Liver (tissue), 9 donors: ENCODE data around the gene AREG. TPM values are rescaled to one million over a fixed set of nuclear protein-coding genes. Genes with fewer than 3 reads are reported as not detected.

Experiments
- DNase-seq: peaks from one replicate; pipeline ENCODE4 v3.0.0-alpha.2; 2017; ENCODE audit warnings: low spot score
- H3K27ac ChIP-seq, 2 donors: one replicate each; pipeline ENCODE4 v1.7.0; 2013; ENCODE audit warnings: inconsistent platforms in 2 of 2, low read length in 2 of 2, control low read depth in 1 of 2, low read depth in 1 of 2, mild to moderate bottlenecking in 1 of 2
- H3K27me3 ChIP-seq, 4 donors: one replicate each; pipeline versions ENCODE4 v1.6.1 to v1.7.0; 2013; ENCODE audit warnings: low read length in 3 of 4, inconsistent platforms in 1 of 4, mild to moderate bottlenecking in 1 of 4, moderate library complexity in 1 of 4; ENCODE audit not compliant: control insufficient read depth in 4 of 4, insufficient read depth in 4 of 4
- H3K36me3 ChIP-seq, 4 donors: one replicate each; pipeline versions ENCODE4 v1.6.1 to v1.7.0; 2013; ENCODE audit warnings: low read length in 3 of 4, mild to moderate bottlenecking in 3 of 4, low read depth in 1 of 4, moderate library complexity in 1 of 4; ENCODE audit not compliant: control insufficient read depth in 4 of 4, insufficient read depth in 3 of 4
- H3K4me1 ChIP-seq, 4 donors: one replicate each; pipeline versions ENCODE4 v1.6.1 to v1.7.0; 2013; ENCODE audit warnings: low read length in 3 of 4, mild to moderate bottlenecking in 3 of 4, moderate library complexity in 1 of 4; ENCODE audit not compliant: control insufficient read depth in 4 of 4, insufficient read depth in 4 of 4
- H3K4me3 ChIP-seq, 3 donors: one replicate each; pipeline versions ENCODE4 v1.6.1 to v1.7.0; 2013; ENCODE audit warnings: low read length in 3 of 3, control low read depth in 1 of 3, low read depth in 1 of 3, mild to moderate bottlenecking in 1 of 3
- H3K9ac ChIP-seq, 2 donors: one replicate each; pipeline ENCODE4 v1.7.0; 2013; ENCODE audit warnings: low read length in 2 of 2, mild to moderate bottlenecking in 2 of 2, moderate library complexity in 2 of 2, control low read depth in 1 of 2, low read depth in 1 of 2
- H3K9me3 ChIP-seq, 4 donors: one replicate each; pipeline versions ENCODE4 v1.6.1 to v1.7.0; 2013; ENCODE audit warnings: low read length in 3 of 4; ENCODE audit not compliant: control insufficient read depth in 4 of 4
- ATF3 ChIP-seq: IDR thresholded peaks from 2 replicates; pipeline ENCODE4 v1.6.1; 2016; ENCODE audit warnings: antibody characterized with exemption
- EGR1 ChIP-seq, 2 donors: IDR thresholded peaks; 2 replicates each; pipeline ENCODE4 v1.6.1; 2016 to 2018; ENCODE audit warnings: antibody characterized with exemption in 2 of 2, low read depth in 2 of 2
- FOXA2 ChIP-seq: IDR thresholded peaks from 2 replicates; pipeline ENCODE4 v1.6.1; 2016; ENCODE audit warnings: antibody characterized with exemption
- GABPA ChIP-seq, 2 donors: IDR thresholded peaks in 1 of 2; conservative IDR thresholded peaks in 1 of 2; 2 replicates each; pipeline ENCODE4 v1.6.1; 2016; ENCODE audit warnings: antibody characterized with exemption in 2 of 2, mild to moderate bottlenecking in 1 of 2, moderate library complexity in 1 of 2
- HNF4A ChIP-seq, 2 donors: conservative IDR thresholded peaks; 2 replicates each; pipeline ENCODE4 v1.6.1; 2016; ENCODE audit warnings: antibody characterized with exemption in 2 of 2, mild to moderate bottlenecking in 2 of 2
- HNF4G ChIP-seq: IDR thresholded peaks from 2 replicates; pipeline ENCODE4 v1.6.1; 2016; ENCODE audit warnings: antibody characterized with exemption
- JUND ChIP-seq, 2 donors: IDR thresholded peaks; 2 replicates each; pipeline ENCODE4 v1.6.1; 2016; ENCODE audit warnings: antibody characterized with exemption in 2 of 2
- MAX ChIP-seq: IDR thresholded peaks from 2 replicates; pipeline ENCODE4 v1.6.1; 2016; ENCODE audit warnings: antibody characterized with exemption
- NR2F2 ChIP-seq: IDR thresholded peaks from 2 replicates; pipeline ENCODE4 v1.6.1; 2016; ENCODE audit warnings: antibody characterized with exemption
- RAD21 ChIP-seq, 2 donors: IDR thresholded peaks; 2 replicates each; pipeline ENCODE4 v1.6.1; 2016; ENCODE audit warnings: antibody characterized with exemption in 2 of 2, mild to moderate bottlenecking in 2 of 2
- REST ChIP-seq: IDR thresholded peaks from 2 replicates; pipeline ENCODE4 v1.6.1; 2016; ENCODE audit warnings: antibody characterized with exemption, mild to moderate bottlenecking
- SP1 ChIP-seq: IDR thresholded peaks from 2 replicates; pipeline ENCODE4 v1.6.1; 2018; ENCODE audit warnings: antibody characterized with exemption, mild to moderate bottlenecking
- TAF1 ChIP-seq: conservative IDR thresholded peaks from 2 replicates; pipeline ENCODE4 v1.6.1; 2016; ENCODE audit warnings: antibody characterized with exemption, mild to moderate bottlenecking
- YY1 ChIP-seq: IDR thresholded peaks from 2 replicates; pipeline ENCODE4 v1.6.1; 2016; ENCODE audit warnings: antibody characterized with exemption, mild to moderate bottlenecking
- ZBTB33 ChIP-seq: IDR thresholded peaks from 2 replicates; pipeline ENCODE4 v1.6.1; 2016; ENCODE audit warnings: antibody characterized with exemption
- WGBS: extraction: QIAGEN DNeasy Blood & Tissue Kit; methylation state at CpG from one replicate; pipeline ENCODE4 v1.1.7; 2013; 5-methylcytosine and 5-hydroxymethylcytosine counted together
- polyA plus RNA-seq, 2 donors: library from polyadenylated mRNA; stranded (reverse) in 1 of 2; unstranded in 1 of 2; fragments of 200-250 nt in 1 of 2; fragments of >200 nt in 1 of 2; fragmentation: Nextera tagmentation in 1 of 2; extraction: Ambion mirVana in 1 of 2; gene quantifications; one replicate each; pipeline versions ENCODE4 v1.2.1 to v1.2.3, GENCODE V29; 2013 to 2015
- total RNA-seq, 2 donors: library from RNA; depleted of rRNA; stranded (reverse); fragments of >200 nt; gene quantifications; one replicate each; pipeline ENCODE4 v1.2.3, GENCODE V29; 2014
- donor health status: healthy.
- donor health status: healthy.
- donor health status: healthy.
- donor health status: healthy.
- donor health status: healthy.

AREG gene
- total and polyA plus RNA-seq, 4 donors, result 0.06 to 0.71 TPM; not detected in 2

- Histone ChIP-seq H3K9me3 (no peaks in the 10 kb centered on the region), H3K27ac (no peak overlapping the region), H3K4me3 (no peak overlapping the region), H3K9ac (no peak overlapping the region), H3K4me1 (no peaks in the 10 kb centered on the region), H3K27me3 (no peaks in the 10 kb centered on the region), H3K36me3 (no peaks in the 10 kb centered on the region)
- no peak for DNase-seq
- TF ChIP-seq YY1 (no peak), FOXA2 (no peak), NR2F2 (no peak), SP1 (no peak), TAF1 (no peak), HNF4A (conservative IDR thresholded peaks at IDR 0.05) (no peak), ATF3 (no peak), HNF4G (no peak)
These were observed 31.7 kb upstream of the AREG start for GRCh38 chr4:74413265-74413664.

- H3K36me3 ChIP-seq, result no peaks in the 10 kb centered on the region
- H3K27ac ChIP-seq, result no peak overlapping the region
- H3K27me3 ChIP-seq, result no peaks in the 10 kb centered on the region
- no peaks in the 10 kb centered on the region for H3K9me3 ChIP-seq
- no peak for DNase-seq
- H3K4me3 ChIP-seq, result no peak overlapping the region
- no peak overlapping the region for H3K9ac ChIP-seq
- H3K4me1 ChIP-seq, result no peaks in the 10 kb centered on the region
- TF ChIP-seq FOXA2 (no peak), SP1 (no peak), MAX (no peak), RAD21 (IDR thresholded peaks at IDR 0.05) (no peak), GABPA (IDR thresholded peaks at IDR 0.05 in 1 of 2, conservative IDR thresholded peaks at IDR 0.05 in 1 of 2) (no peak), YY1 (no peak)
- 54% methylated on average over 5 of the region's 5 CpGs for WGBS
These were observed 30.7 kb upstream of the AREG start for GRCh38 chr4:74414149-74414809.

GRCh38 chr4:74415602-74416300 is 29.2 kb upstream of the AREG start:
- TF ChIP-seq TAF1 (no peak), GABPA (IDR thresholded peaks at IDR 0.05 in 1 of 2, conservative IDR thresholded peaks at IDR 0.05 in 1 of 2) (no peak), REST (no peak), ZBTB33 (no peak), EGR1 (IDR thresholded peaks at IDR 0.05; ENCODE audit: low read depth in 2 of 2) (no peak), HNF4A (conservative IDR thresholded peaks at IDR 0.05) (no peak), MAX (no peak), FOXA2 (no peak), JUND (IDR thresholded peaks at IDR 0.05) (no peak), SP1 (no peak), NR2F2 (no peak)
- no peak for DNase-seq
- Histone ChIP-seq H3K4me1 (no peaks in the 10 kb centered on the region), H3K27ac (no peak overlapping the region), H3K27me3 (no peaks in the 10 kb centered on the region), H3K9me3 (no peaks in the 10 kb centered on the region), H3K36me3 (no peaks in the 10 kb centered on the region), H3K4me3 (no peak overlapping the region), H3K9ac (no peak overlapping the region)
- 71% methylated on average over 3 of the region's 3 CpGs for WGBS
